Stimulated activated naive CD8-positive, alpha-beta T cell treated with anti-CD3 and anti-CD28 coated beads, Interleukin-15, amount 100 ng/mL, for 72 hours (primary cell): ENCODE measurements around the gene KIF14.
"Not testable (repeated sequence)": the region's sequence is repeated elsewhere in the genome, so short reads cannot be mapped to it uniquely, and the experiment has no call there.

Experiments used
- ATAC-seq: fragments of 150-1000 bp; cut with Tn5 transposase; 2 replicates; pipeline ENCODE4 v1.10.0; 2021; ENCODE audit warnings: mild to moderate bottlenecking, moderate library complexity
- DNase-seq, 2 donors: peaks; one replicate each; pipeline ENCODE4 v3.0.0; 2021 to 2022
- H3K27ac Mint-ChIP-seq, 2 donors: one replicate each; pipeline ENCODE4 v1.8.0; 2022; ENCODE audit warnings: mild to moderate bottlenecking in 2 of 2, mixed read lengths in 2 of 2, moderate library complexity in 2 of 2
- H3K27me3 Mint-ChIP-seq: one replicate; pipeline ENCODE4 v1.8.0; 2022; ENCODE audit warnings: mixed read lengths
- H3K4me1 Mint-ChIP-seq: one replicate; pipeline ENCODE4 v1.8.0; 2022; ENCODE audit warnings: mild to moderate bottlenecking, mixed read lengths
- H3K4me3 Mint-ChIP-seq, 2 donors: one replicate each; pipeline ENCODE4 v1.8.0; 2022; ENCODE audit warnings: mild to moderate bottlenecking in 2 of 2, mixed read lengths in 2 of 2, moderate library complexity in 1 of 2
- H3K9me3 Mint-ChIP-seq, 2 donors: one replicate each; pipeline ENCODE4 v1.8.0; 2022; ENCODE audit warnings: mixed read lengths in 2 of 2

The KIF14 gene

DNA sequence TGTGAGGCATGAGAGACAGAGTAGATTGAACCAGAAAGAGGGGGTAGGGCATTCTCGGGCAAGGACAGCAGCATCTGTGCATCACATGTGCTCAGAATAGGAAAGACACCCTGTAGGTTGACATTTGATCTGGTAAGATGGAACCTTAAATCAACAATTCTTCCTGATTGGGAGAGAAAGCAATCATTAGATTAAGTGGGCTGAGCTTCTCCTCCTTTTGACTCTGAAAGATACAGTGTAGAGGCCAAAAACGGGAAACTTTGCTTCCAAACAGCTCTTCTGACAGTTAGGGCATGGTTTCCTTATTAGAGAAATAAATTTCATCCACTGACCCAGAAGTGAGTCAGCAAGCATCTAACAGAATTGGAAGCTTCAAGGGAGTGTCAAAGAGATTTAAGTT is 9.7 kb downstream of the KIF14 start:
- Mint-ChIP-seq H3K27ac (no peak overlapping the region), H3K4me3 (no peak overlapping the region), H3K9me3 (no peaks in the 10 kb centered on the region), H3K27me3 (no peaks in the 10 kb centered on the region), H3K4me1 (no peaks in the 10 kb centered on the region)
- ATAC-seq (no peak), DNase-seq (no peak)

GRCh38 chr1:200602632-200603031 is 17.9 kb downstream of the KIF14 start:
- H3K27me3 Mint-ChIP-seq, result no peaks in the 10 kb centered on the region
- no peak overlapping the region for H3K27ac Mint-ChIP-seq
- H3K4me3 Mint-ChIP-seq, result no peak overlapping the region

GRCh38 chr1:200590001-200590400 is 30.6 kb downstream of the KIF14 start:
- no peaks in the 10 kb centered on the region for H3K27me3 Mint-ChIP-seq
- no peaks in the 10 kb centered on the region for H3K4me1 Mint-ChIP-seq
- H3K9me3 Mint-ChIP-seq, result no peaks in the 10 kb centered on the region
- DNase-seq, result no peak
- H3K27ac Mint-ChIP-seq, result peak overlapping the region in 1 of 2 donors; percentile 45
- ATAC-seq, result no peak
- no peak overlapping the region for H3K4me3 Mint-ChIP-seq

More at GRCh38 chr1:200602632-200603031, 17.9 kb downstream of the KIF14 start:
- DNase-seq, result no peak
- ATAC-seq, result no peak
- Mint-ChIP-seq H3K9me3 (no peaks in the 10 kb centered on the region), H3K4me1 (no peaks in the 10 kb centered on the region)

DNA sequence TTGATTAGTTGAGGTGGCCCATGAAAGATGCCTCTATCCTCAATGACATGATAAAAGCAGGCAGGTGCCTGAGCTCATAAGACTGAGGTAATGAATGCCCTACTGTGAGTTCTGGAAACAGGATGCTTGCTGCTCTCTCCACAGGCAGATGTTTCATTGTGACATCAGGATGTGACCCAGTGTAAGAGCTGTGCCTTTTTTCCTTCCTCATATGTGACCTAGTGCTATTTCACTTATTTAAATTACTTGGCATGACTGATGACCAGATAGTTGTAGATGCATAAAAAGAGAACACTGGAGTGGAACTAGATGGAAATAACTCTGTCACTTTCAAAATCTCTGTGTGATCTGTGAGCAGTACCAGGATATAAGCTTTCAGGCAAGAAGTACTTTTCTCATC is 31.9 kb downstream of the KIF14 start:
- ATAC-seq (no peak), DNase-seq (no peak)
- Mint-ChIP-seq H3K9me3 (no peaks in the 10 kb centered on the region), H3K4me1 (no peaks in the 10 kb centered on the region), H3K4me3 (no peak overlapping the region), H3K27ac (no peak overlapping the region), H3K27me3 (no peaks in the 10 kb centered on the region)

- H3K4me3 Mint-ChIP-seq, result no peak overlapping the region
- peaks cover 10% of the 10 kb centered on the region for H3K4me1 Mint-ChIP-seq
- ATAC-seq, result no peak
- H3K27ac Mint-ChIP-seq, result no peak overlapping the region
- no peaks in the 10 kb centered on the region for H3K27me3 Mint-ChIP-seq
- DNase-seq, result no peak
- no peaks in the 10 kb centered on the region for H3K9me3 Mint-ChIP-seq
Observed at GRCh38 chr1:200564319-200564718, 56.2 kb downstream of the KIF14 start.

DNA sequence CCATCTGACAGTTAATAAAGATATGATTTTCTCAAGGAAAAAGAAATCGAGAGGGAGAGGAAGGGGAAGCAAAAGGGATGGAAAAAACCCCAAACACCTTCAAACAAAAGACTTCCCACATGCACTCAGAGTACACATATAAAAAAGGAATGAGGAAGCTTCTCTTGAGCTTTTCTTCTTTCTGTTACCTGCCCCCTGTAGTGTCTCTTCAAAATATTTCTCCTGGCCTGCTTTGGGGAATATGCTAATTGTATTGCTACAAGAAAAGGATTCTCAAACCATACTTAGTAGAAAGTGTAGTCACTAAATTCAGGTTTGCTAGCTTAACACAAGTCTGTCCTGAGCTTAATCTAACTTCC is 58.7 kb downstream of the KIF14 start:
- H3K27me3 Mint-ChIP-seq, result no peaks in the 10 kb centered on the region
- DNase-seq (no peak), ATAC-seq (no peak)
- H3K4me3 Mint-ChIP-seq, result no peak overlapping the region
- no peaks in the 10 kb centered on the region for H3K9me3 Mint-ChIP-seq
- peak overlapping the region in 1 of 2 donors; percentile 23 for H3K27ac Mint-ChIP-seq
- H3K4me1 Mint-ChIP-seq, result peaks cover 10% of the 10 kb centered on the region

DNA sequence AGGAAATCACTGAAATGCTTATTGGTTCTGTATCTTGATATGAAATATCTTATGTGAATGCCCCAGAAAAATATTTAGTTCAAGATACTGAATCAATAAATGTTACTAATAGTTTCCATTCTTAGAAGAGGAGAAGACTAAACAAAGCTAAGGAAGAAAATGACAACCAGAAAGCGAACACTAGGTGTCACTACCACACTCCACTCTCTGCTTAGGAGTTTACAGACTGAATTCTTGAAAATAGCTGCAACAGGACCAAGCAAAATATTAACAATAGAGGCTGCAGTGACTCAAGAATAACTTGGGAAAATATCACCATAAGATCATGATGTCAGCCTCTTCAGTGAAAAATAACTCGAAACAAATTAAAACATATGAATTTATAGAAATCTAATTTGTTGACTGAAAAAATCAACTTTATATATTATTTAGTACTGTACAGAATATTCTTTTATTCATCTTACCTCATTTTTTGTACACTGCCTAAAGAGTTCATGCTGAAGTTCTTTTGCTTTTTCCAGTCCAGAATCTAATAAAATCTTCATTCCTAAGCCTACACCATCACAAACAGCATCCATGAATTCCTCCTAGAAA is 61.6 kb downstream of the KIF14 start:
- Mint-ChIP-seq H3K27ac (no peak overlapping the region), H3K4me3 (no peak overlapping the region), H3K4me1 (peaks cover 10% of the 10 kb centered on the region), H3K27me3 (no peaks in the 10 kb centered on the region), H3K9me3 (no peaks in the 10 kb centered on the region)
- peak; percentile 57 for ATAC-seq
- DNase-seq, result no peak

GRCh38 chr1:200556002-200556401 is 64.5 kb downstream of the KIF14 start:
- Mint-ChIP-seq H3K9me3 (no peaks in the 10 kb centered on the region), H3K27ac (peak overlapping the region in 1 of 2 donors; percentile 3), H3K4me1 (no peaks in the 10 kb centered on the region), H3K27me3 (no peaks in the 10 kb centered on the region), H3K4me3 (no peak overlapping the region)
- DNase-seq, result no peak
- ATAC-seq, result no peak

GRCh38 chr1:200552737-200553136 is 67.8 kb downstream of the KIF14 start:
- H3K4me1 Mint-ChIP-seq, ATAC-seq, H3K27ac Mint-ChIP-seq, H3K9me3 Mint-ChIP-seq, H3K27me3 Mint-ChIP-seq, DNase-seq, H3K4me3 Mint-ChIP-seq: not testable (repeated sequence)

DNA sequence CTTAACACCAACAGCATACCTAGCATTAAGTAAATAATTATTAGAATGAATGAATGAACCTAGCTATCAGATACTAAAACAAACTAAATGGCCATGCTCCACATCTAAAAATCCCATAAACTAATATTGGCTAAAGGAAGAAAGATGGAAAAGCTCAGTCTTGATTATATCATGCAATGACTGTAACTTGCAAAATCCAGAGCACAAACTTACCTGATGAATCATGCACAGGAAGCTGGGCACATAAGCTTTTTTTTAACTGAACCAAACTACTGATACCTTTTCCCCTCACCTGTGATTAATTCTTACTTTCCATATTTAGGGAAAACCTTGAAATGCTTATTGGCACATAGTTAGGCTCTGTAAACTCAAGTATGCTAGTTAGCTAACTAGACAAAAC is 70.2 kb downstream of the KIF14 start:
- Mint-ChIP-seq H3K9me3 (no peaks in the 10 kb centered on the region), H3K27ac (no peak overlapping the region), H3K27me3 (no peaks in the 10 kb centered on the region), H3K4me3 (no peak overlapping the region), H3K4me1 (peaks cover 13% of the 10 kb centered on the region)
- ATAC-seq (no peak), DNase-seq (no peak)

GRCh38 chr1:200547386-200547785 is 73.2 kb downstream of the KIF14 start:
- DNase-seq (no peak), ATAC-seq (no peak)
- no peak overlapping the region for H3K4me3 Mint-ChIP-seq
- H3K27me3 Mint-ChIP-seq, result no peaks in the 10 kb centered on the region
- H3K9me3 Mint-ChIP-seq, result no peaks in the 10 kb centered on the region
- H3K4me1 Mint-ChIP-seq, result peaks cover 13% of the 10 kb centered on the region
- no peak overlapping the region for H3K27ac Mint-ChIP-seq

- peaks cover 13% of the 10 kb centered on the region for H3K4me1 Mint-ChIP-seq
- no peaks in the 10 kb centered on the region for H3K9me3 Mint-ChIP-seq
- no peak overlapping the region for H3K4me3 Mint-ChIP-seq
- no peak overlapping the region for H3K27ac Mint-ChIP-seq
- no peaks in the 10 kb centered on the region for H3K27me3 Mint-ChIP-seq
- no peak for ATAC-seq
- DNase-seq, result no peak
Observed at GRCh38 chr1:200546577-200546976, 74.0 kb downstream of the KIF14 start.

DNA sequence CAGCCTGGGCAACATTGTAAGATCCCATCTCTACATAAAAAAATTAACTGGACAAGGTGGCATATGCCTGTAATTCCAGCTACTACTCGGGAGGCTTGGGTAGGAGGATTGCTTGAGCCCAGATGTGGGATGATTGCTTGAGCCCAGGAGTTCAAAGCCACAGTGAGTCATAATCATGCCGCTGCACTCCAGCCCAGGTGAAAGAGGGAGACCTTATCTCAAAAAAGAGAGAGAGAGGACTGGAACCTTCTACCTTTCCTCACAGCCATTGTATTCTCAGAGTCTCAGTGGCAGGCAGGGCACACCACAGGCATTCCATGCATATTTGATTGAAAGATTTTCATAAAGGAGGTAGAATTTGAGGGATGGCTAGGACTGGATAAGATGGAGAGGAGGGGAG is 78.4 kb downstream of the KIF14 start:
- Mint-ChIP-seq H3K9me3 (no peaks in the 10 kb centered on the region), H3K27ac (no peak overlapping the region), H3K4me1 (peaks cover 8% of the 10 kb centered on the region), H3K4me3 (no peak overlapping the region), H3K27me3 (no peaks in the 10 kb centered on the region)
- ATAC-seq (no peak), DNase-seq (no peak)

- H3K4me3 Mint-ChIP-seq, result no peak overlapping the region
- no peak overlapping the region for H3K27ac Mint-ChIP-seq
- H3K4me1 Mint-ChIP-seq, result no peaks in the 10 kb centered on the region
- no peak for ATAC-seq
- H3K9me3 Mint-ChIP-seq, result no peaks in the 10 kb centered on the region
- H3K27me3 Mint-ChIP-seq, result no peaks in the 10 kb centered on the region
- no peak for DNase-seq
Observed at GRCh38 chr1:200540281-200540680, 80.3 kb downstream of the KIF14 start.

GRCh38 chr1:200538179-200538578 is 82.4 kb downstream of the KIF14 start:
- H3K9me3 Mint-ChIP-seq, result no peaks in the 10 kb centered on the region
- no peak overlapping the region for H3K27ac Mint-ChIP-seq
- no peak overlapping the region for H3K4me3 Mint-ChIP-seq
- H3K27me3 Mint-ChIP-seq, result no peaks in the 10 kb centered on the region
- DNase-seq (no peak), ATAC-seq (no peak)
- no peaks in the 10 kb centered on the region for H3K4me1 Mint-ChIP-seq

GRCh38 chr1:200535605-200536004 is 84.9 kb downstream of the KIF14 start:
- H3K9me3 Mint-ChIP-seq, result no peaks in the 10 kb centered on the region
- H3K4me3 Mint-ChIP-seq, result no peak overlapping the region
- no peaks in the 10 kb centered on the region for H3K27me3 Mint-ChIP-seq
- no peak overlapping the region for H3K27ac Mint-ChIP-seq
- ATAC-seq (peak; percentile 85), DNase-seq (peak; percentile 5 to 32)
- peaks cover 13% of the 10 kb centered on the region for H3K4me1 Mint-ChIP-seq

DNA sequence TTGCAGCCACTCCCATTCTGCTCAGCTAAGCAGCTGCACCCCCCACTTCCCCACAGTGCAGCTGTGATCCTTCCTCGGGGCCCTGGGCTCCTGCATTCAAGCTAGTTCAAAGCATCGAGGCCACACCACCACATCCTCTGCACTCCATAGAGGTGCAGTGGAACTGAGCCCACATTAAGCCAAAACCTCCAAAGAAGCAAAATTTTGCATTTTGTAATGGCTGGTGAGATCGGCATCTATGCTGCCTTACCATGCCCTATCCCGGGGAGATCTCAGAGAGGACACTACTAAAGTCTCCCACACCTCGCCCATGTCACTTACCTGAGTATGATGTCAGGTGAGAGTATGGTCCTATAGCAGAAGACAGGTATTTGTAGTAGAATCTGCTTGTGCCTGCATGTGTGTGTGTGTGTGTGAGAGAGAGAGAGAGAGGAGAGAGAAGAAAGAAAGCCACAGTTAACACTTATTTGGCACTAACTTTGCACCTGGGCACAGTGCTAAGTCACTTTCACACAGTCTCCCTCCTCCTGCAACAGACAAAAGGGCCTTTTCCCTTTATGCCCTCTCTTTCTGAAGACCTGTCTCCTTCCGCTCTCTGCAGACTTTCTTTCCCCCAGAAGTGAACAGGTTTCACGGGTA is 89.8 kb downstream of the KIF14 start:
- peak overlapping the region; percentile 49 to 68 for H3K4me3 Mint-ChIP-seq
- peak overlapping the region; percentile 27 to 62 for H3K27ac Mint-ChIP-seq
- H3K9me3 Mint-ChIP-seq, result no peaks in the 10 kb centered on the region
- peak; percentile 92 for ATAC-seq
- H3K27me3 Mint-ChIP-seq, result no peaks in the 10 kb centered on the region
- DNase-seq, result peak; percentile 16 to 35
- peaks cover 39% of the 10 kb centered on the region for H3K4me1 Mint-ChIP-seq
